ENCODE measurements around the gene FGF21. TPM values are rescaled to one million over a fixed set of nuclear protein-coding genes. Genes with fewer than 3 reads are reported as not detected.

The FGF21 gene
- total and polyA plus RNA-seq, 2 donors (not counting 1 experiment from before 2014, with no cell fraction given) = not detected

DNA sequence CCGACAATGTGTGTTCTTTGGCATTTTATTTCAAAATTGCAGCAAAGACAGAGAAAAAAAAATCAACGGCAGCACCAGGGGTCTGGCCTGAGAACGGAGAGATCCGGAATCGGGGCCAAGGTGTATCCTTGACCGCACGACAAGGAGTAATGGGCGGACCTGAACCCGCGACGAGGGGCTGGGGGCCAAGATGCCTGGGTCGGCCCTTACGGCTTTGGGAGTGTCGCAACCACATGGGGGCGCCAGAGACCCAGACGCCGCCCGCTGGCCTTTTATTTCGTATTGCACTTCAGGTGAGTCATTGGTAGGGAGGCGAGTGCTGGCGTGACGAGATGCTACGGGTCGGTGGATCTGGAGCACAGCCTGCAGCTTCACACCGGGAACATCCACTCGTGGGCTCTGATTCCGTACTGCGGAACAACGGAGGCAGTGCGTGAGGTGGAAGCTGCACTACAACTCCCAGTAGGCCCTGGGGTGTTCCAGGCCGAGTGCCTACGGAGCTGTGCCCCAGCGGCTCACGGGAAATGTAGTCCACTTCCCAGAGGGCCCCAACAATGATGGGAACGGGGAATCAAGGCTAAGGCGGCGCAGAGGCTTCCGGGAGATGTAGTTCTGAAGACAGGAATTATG is 39.8 kb downstream of the FGF21 start:
- Histone ChIP-seq H3K27me3 (ENCODE audit: control insufficient read depth, insufficient read depth, low read length) (no peaks in the 10 kb centered on the region), H3K36me3 (ENCODE audit: control insufficient read depth, insufficient read depth, low read length) (peaks cover 1% of the 10 kb centered on the region), H4K20me1 (ENCODE audit: control insufficient read depth, extremely low read depth, insufficient read depth, low read length) (no peaks in the 10 kb centered on the region), H3K9ac (ENCODE audit: insufficient read depth, low read length) (peak overlapping the region; percentile 59), H3K4me2 (ENCODE audit: extremely low read depth, insufficient read depth, low read length) (peak overlapping the region; percentile 96), H3K27ac (ENCODE audit: insufficient read depth, low read length) (peak overlapping the region; percentile 61), H3K4me3 (replicated peaks in 1 of 4; ENCODE audit: control extremely low read depth in 1 of 4, insufficient read depth in 1 of 4, low read depth in 3 of 4, low read length in 4 of 4) (peak overlapping the region; percentile 39 to 60 (median 54)), H3K4me1 (ENCODE audit: control insufficient read depth, extremely low read depth, insufficient read depth, low read length) (peaks cover 3% of the 10 kb centered on the region), H3K79me2 (ENCODE audit: control insufficient read depth, insufficient read depth, low read length) (no peaks in the 10 kb centered on the region), H3K9me3 (ENCODE audit: control insufficient read depth, insufficient read depth, low read depth, low read length) (no peaks in the 10 kb centered on the region), H2AFZ (ENCODE audit: low read length) (peak overlapping the region; percentile 91)
- TF ChIP-seq, protein P1, sequence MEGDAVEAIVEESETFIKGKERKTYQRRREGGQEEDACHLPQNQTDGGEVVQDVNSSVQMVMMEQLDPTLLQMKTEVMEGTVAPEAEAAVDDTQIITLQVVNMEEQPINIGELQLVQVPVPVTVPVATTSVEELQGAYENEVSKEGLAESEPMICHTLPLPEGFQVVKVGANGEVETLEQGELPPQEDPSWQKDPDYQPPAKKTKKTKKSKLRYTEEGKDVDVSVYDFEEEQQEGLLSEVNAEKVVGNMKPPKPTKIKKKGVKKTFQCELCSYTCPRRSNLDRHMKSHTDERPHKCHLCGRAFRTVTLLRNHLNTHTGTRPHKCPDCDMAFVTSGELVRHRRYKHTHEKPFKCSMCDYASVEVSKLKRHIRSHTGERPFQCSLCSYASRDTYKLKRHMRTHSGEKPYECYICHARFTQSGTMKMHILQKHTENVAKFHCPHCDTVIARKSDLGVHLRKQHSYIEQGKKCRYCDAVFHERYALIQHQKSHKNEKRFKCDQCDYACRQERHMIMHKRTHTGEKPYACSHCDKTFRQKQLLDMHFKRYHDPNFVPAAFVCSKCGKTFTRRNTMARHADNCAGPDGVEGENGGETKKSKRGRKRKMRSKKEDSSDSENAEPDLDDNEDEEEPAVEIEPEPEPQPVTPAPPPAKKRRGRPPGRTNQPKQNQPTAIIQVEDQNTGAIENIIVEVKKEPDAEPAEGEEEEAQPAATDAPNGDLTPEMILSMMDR (conservative IDR thresholded peaks at IDR 0.05 in 1 of 2, IDR thresholded peaks at IDR 0.05 in 1 of 2; ENCODE audit: low read depth in 1 of 2, low read length in 2 of 2) = peak; percentile 81 to 84
- no peak for TF ChIP-seq EZH2 (IDR thresholded peaks at IDR 0.05; ENCODE audit: low read length, missing control alignments)
- peak; percentile 93 for DNase-seq (ENCODE audit: low read depth in 2 of 2)

DNA sequence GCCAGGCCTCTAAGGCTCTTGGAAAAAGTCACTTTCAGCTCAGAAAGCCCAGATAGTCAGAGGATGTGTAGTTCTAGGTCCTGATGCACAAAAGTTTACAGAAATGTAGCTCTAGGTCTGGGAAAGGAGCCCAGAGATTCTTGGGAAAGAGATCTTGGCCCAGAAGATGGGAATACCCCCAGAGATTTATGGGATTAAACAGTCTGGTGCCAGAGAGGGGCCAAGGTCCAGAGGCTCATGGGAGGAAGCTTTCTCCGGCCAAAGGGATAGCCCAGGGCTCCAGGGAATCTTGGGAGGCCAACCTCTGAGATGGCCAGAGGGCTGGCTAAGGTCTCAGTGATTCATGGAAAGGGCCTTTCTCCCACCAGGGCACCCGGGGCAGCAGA is 40.4 kb downstream of the FGF21 start:
- Histone ChIP-seq H3K27ac (ENCODE audit: insufficient read depth, low read length) (peak overlapping the region; percentile 9), H3K79me2 (ENCODE audit: control insufficient read depth, insufficient read depth, low read length) (no peaks in the 10 kb centered on the region), H4K20me1 (ENCODE audit: control insufficient read depth, extremely low read depth, insufficient read depth, low read length) (no peaks in the 10 kb centered on the region), H3K4me3 (replicated peaks in 1 of 4; ENCODE audit: control extremely low read depth in 1 of 4, insufficient read depth in 1 of 4, low read depth in 3 of 4, low read length in 4 of 4) (no peak overlapping the region), H3K36me3 (ENCODE audit: control insufficient read depth, insufficient read depth, low read length) (peaks cover 1% of the 10 kb centered on the region), H3K9me3 (ENCODE audit: control insufficient read depth, insufficient read depth, low read depth, low read length) (no peaks in the 10 kb centered on the region), H3K4me2 (ENCODE audit: extremely low read depth, insufficient read depth, low read length) (no peak overlapping the region), H3K27me3 (ENCODE audit: control insufficient read depth, insufficient read depth, low read length) (no peaks in the 10 kb centered on the region), H3K9ac (ENCODE audit: insufficient read depth, low read length) (no peak overlapping the region), H3K4me1 (ENCODE audit: control insufficient read depth, extremely low read depth, insufficient read depth, low read length) (peaks cover 3% of the 10 kb centered on the region), H2AFZ (ENCODE audit: low read length) (no peak overlapping the region)
- DNase-seq (ENCODE audit: low read depth in 2 of 2) = no peak
- TF ChIP-seq, protein P1 (conservative IDR thresholded peaks at IDR 0.05 in 1 of 2, IDR thresholded peaks at IDR 0.05 in 1 of 2; ENCODE audit: low read depth in 1 of 2, low read length in 2 of 2) = no peak
- no peak for TF ChIP-seq EZH2 (IDR thresholded peaks at IDR 0.05; ENCODE audit: low read length, missing control alignments)

DNA sequence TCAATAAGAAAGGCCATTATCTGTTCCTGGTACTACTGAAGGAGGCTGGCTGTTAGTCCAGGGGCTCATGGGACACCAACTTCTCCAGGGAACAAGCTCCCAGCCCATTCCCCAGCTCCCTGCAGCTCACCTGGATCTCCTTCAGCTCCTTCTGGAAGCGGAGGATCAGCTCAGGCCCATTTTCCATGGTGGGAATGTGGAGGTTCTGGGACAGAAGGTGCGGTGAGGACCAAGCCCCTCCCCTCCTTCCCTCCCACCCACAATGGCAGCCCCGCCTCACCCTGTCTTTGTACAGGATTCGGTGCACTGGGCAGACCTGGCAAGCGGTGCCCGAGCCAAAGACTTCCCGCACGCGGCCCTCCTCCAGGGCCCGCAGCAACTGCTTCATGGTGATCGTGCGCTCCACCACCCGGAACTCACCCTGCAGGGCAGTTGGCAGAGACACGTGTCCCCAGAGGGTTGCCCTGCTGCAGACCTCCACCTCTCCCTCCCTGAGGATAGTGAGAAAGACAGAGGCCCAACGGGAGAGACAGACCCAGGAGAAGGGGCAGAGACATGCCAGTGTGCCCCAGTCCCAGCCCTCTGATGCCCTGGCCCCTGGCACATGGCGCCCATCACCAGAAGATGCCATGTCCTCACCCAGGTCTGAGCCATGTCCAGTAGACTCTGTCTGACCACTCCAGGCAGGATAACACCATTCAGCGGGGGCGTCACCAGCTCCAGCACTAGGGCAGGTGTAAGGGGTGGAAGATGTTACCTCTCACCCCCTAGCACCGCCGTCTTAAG is 41.2 kb downstream of the FGF21 start:
- DNase-seq (ENCODE audit: low read depth in 2 of 2) = no peak
- Histone ChIP-seq H4K20me1 (ENCODE audit: control insufficient read depth, extremely low read depth, insufficient read depth, low read length) (no peaks in the 10 kb centered on the region), H2AFZ (ENCODE audit: low read length) (no peak overlapping the region), H3K4me1 (ENCODE audit: control insufficient read depth, extremely low read depth, insufficient read depth, low read length) (peaks cover 3% of the 10 kb centered on the region), H3K9me3 (ENCODE audit: control insufficient read depth, insufficient read depth, low read depth, low read length) (no peaks in the 10 kb centered on the region), H3K4me2 (ENCODE audit: extremely low read depth, insufficient read depth, low read length) (no peak overlapping the region), H3K4me3 (replicated peaks in 1 of 4; ENCODE audit: control extremely low read depth in 1 of 4, insufficient read depth in 1 of 4, low read depth in 3 of 4, low read length in 4 of 4) (no peak overlapping the region), H3K27me3 (ENCODE audit: control insufficient read depth, insufficient read depth, low read length) (no peaks in the 10 kb centered on the region), H3K36me3 (ENCODE audit: control insufficient read depth, insufficient read depth, low read length) (peaks cover 1% of the 10 kb centered on the region), H3K9ac (ENCODE audit: insufficient read depth, low read length) (no peak overlapping the region), H3K79me2 (ENCODE audit: control insufficient read depth, insufficient read depth, low read length) (no peaks in the 10 kb centered on the region), H3K27ac (ENCODE audit: insufficient read depth, low read length) (peak overlapping the region; percentile 9)
- TF ChIP-seq, protein P1 (conservative IDR thresholded peaks at IDR 0.05 in 1 of 2, IDR thresholded peaks at IDR 0.05 in 1 of 2; ENCODE audit: low read depth in 1 of 2, low read length in 2 of 2) = no peak
